Glutamatergic neuron (in vitro differentiated cells): ENCODE measurements around the gene TADA1. TPM values are rescaled to one million over a fixed set of nuclear protein-coding genes. Genes with fewer than 3 reads are reported as not detected.

Experiments
- DNase-seq: peaks from one replicate; pipeline ENCODE4 v3.0.0; 2022
- H3K27ac Mint-ChIP-seq: one replicate; pipeline ENCODE4 v1.8.0; 2020; ENCODE audit warnings: mild to moderate bottlenecking, mixed read lengths, inconsistent platforms; ENCODE audit not compliant: unreplicated experiment
- H3K27me3 Mint-ChIP-seq: one replicate; pipeline ENCODE4 v1.8.0; 2020; ENCODE audit warnings: mild to moderate bottlenecking, moderate library complexity, mixed read lengths, inconsistent platforms; ENCODE audit not compliant: unreplicated experiment
- H3K36me3 Mint-ChIP-seq: one replicate; pipeline ENCODE4 v1.8.0; 2020; ENCODE audit warnings: mild to moderate bottlenecking, mixed read lengths, inconsistent platforms; ENCODE audit not compliant: unreplicated experiment
- H3K4me1 Mint-ChIP-seq: one replicate; pipeline ENCODE4 v1.8.0; 2020; ENCODE audit warnings: mild to moderate bottlenecking, low read depth, mixed read lengths, inconsistent platforms; ENCODE audit not compliant: unreplicated experiment
- H3K4me3 Mint-ChIP-seq: one replicate; pipeline ENCODE4 v1.8.0; 2020; ENCODE audit warnings: mild to moderate bottlenecking, mixed read lengths, inconsistent platforms; ENCODE audit not compliant: unreplicated experiment
- H3K9me3 Mint-ChIP-seq: one replicate; pipeline ENCODE4 v1.8.0; 2020; ENCODE audit warnings: mild to moderate bottlenecking, moderate library complexity, mixed read lengths, inconsistent platforms; ENCODE audit not compliant: unreplicated experiment
- CTCF ChIP-seq: fragments of 200-600 bp; sonication (generic); IDR thresholded peaks from one replicate; pipeline ENCODE4 v1.5.0; 2021; ENCODE audit not compliant: partially characterized antibody, unreplicated experiment
- total RNA-seq: library from RNA; stranded (reverse); fragmentation: NEBNext Ultra II Directional; extraction: Animal tissue kit (Norgen Biotek cat#: 25700); gene quantifications from one replicate; pipeline ENCODE4 v1.2.1, GENCODE V29; 2021; ENCODE audit not compliant: unreplicated experiment

TADA1 gene
- total RNA-seq, 1 donor from 2014 or later = 15.9 TPM

- Mint-ChIP-seq H3K9me3 (no peaks in the 10 kb centered on the region), H3K27ac (no peak overlapping the region), H3K27me3 (no peaks in the 10 kb centered on the region), H3K4me3 (no peak overlapping the region), H3K36me3 (no peaks in the 10 kb centered on the region), H3K4me1 (no peaks in the 10 kb centered on the region)
- DNase-seq = no peak
- TF ChIP-seq CTCF = no peak
These were observed 16.5 kb downstream of the TADA1 start for GRCh38 chr1:166859597-166859996.

- no peak for DNase-seq
- H3K27ac Mint-ChIP-seq = no peak overlapping the region
- H3K9me3 Mint-ChIP-seq = no peaks in the 10 kb centered on the region
These were observed 17.2 kb downstream of the TADA1 start for GRCh38 chr1:166858726-166859419.

GRCh38 chr1:166857995-166858394 is 18.1 kb downstream of the TADA1 start:
- H3K4me1 Mint-ChIP-seq = no peaks in the 10 kb centered on the region
- DNase-seq = no peak
- no peaks in the 10 kb centered on the region for H3K27me3 Mint-ChIP-seq
- no peak overlapping the region for H3K27ac Mint-ChIP-seq
- no peak for TF ChIP-seq CTCF
- H3K36me3 Mint-ChIP-seq = no peaks in the 10 kb centered on the region
- no peaks in the 10 kb centered on the region for H3K9me3 Mint-ChIP-seq
- H3K4me3 Mint-ChIP-seq = no peak overlapping the region

More at GRCh38 chr1:166858726-166859419, 17.2 kb downstream of the TADA1 start:
- Mint-ChIP-seq H3K4me1 (no peaks in the 10 kb centered on the region), H3K4me3 (no peak overlapping the region), H3K36me3 (no peaks in the 10 kb centered on the region), H3K27me3 (no peaks in the 10 kb centered on the region)
- no peak for TF ChIP-seq CTCF

GRCh38 chr1:166855558-166855957 is 20.5 kb downstream of the TADA1 start:
- no peaks in the 10 kb centered on the region for H3K36me3 Mint-ChIP-seq
- no peaks in the 10 kb centered on the region for H3K4me1 Mint-ChIP-seq
- DNase-seq = no peak

More at GRCh38 chr1:166855558-166855957, 20.5 kb downstream of the TADA1 start:
- no peaks in the 10 kb centered on the region for H3K9me3 Mint-ChIP-seq
- H3K27ac Mint-ChIP-seq = no peak overlapping the region
- no peak for TF ChIP-seq CTCF
- H3K27me3 Mint-ChIP-seq = no peaks in the 10 kb centered on the region
- H3K4me3 Mint-ChIP-seq = no peak overlapping the region
